ES-I3 (cell line): ENCODE measurements around the gene PCYT1A.
"Not testable (repeated sequence)": the region's sequence is repeated elsewhere in the genome, so short reads cannot be mapped to it uniquely, and the experiment has no call there.

Source experiments
- H3K36me3 ChIP-seq: 2 replicates; pipeline ENCODE4 v1.6.1; 2013; ENCODE audit warnings: mild to moderate bottlenecking, low read length, control low read depth, moderate library complexity; ENCODE audit not compliant: insufficient read depth
- H3K4me1 ChIP-seq: 2 replicates; pipeline ENCODE4 v1.6.1; 2013; ENCODE audit warnings: mild to moderate bottlenecking, control low read depth, low read length; ENCODE audit not compliant: insufficient read depth
- H3K9ac ChIP-seq: 2 replicates; pipeline ENCODE4 v1.6.1; 2013; ENCODE audit warnings: low read depth, mild to moderate bottlenecking, low read length, moderate library complexity
- H3K9me3 ChIP-seq: 2 replicates; pipeline ENCODE4 v1.6.1; 2013; ENCODE audit warnings: mild to moderate bottlenecking, low read length, moderate library complexity; ENCODE audit not compliant: control insufficient read depth, insufficient read depth

The PCYT1A gene

DNA sequence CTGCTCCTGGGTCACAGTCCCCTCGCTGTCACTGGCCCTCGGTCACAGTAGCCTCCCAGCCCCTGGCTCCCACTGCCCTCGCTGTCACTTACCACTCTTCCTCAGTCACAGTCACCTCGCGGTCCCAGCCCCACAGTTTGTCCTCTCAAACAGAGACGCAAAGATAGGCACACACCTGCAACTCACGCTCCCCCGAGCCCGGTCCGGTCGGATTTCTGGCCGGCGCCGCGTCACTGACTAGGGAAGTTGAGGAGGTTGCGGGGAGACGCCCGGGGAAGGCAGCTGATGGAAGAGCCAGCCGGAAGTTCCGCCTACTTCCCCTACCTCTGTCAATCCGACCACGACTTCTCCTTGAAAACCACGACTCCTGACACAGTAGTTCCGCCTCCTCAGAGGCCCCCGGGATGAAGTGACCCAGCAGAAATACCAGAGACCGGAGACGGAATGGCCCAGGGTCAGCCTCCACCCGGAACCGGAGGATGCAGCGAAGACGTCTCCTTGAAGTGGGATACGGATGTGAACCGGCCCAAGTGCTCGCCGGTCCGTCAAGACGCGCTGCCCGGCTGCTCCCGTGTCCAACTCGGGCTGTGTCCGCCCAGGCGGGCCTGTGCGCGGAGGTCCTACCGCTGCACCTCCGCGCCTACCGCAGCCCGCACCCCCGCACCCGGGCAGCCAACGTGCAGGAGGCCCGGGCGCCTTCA, at the start of gene PCYT1A:
PCYT1A (minus strand) TSS at position 287 of the 701 bp plus-strand sequence. CDS start 17,195 bp downstream, outside the sequence.
- H3K36me3 ChIP-seq, result no peaks in the 10 kb centered on the region
- H3K9ac ChIP-seq, result peak within 1 kb of the TSS; percentile 78
- no peaks in the 10 kb centered on the region for H3K9me3 ChIP-seq
- peaks cover 16% of the 10 kb centered on the region; the same call in 1 of the 2 replicates for H3K4me1 ChIP-seq

DNA sequence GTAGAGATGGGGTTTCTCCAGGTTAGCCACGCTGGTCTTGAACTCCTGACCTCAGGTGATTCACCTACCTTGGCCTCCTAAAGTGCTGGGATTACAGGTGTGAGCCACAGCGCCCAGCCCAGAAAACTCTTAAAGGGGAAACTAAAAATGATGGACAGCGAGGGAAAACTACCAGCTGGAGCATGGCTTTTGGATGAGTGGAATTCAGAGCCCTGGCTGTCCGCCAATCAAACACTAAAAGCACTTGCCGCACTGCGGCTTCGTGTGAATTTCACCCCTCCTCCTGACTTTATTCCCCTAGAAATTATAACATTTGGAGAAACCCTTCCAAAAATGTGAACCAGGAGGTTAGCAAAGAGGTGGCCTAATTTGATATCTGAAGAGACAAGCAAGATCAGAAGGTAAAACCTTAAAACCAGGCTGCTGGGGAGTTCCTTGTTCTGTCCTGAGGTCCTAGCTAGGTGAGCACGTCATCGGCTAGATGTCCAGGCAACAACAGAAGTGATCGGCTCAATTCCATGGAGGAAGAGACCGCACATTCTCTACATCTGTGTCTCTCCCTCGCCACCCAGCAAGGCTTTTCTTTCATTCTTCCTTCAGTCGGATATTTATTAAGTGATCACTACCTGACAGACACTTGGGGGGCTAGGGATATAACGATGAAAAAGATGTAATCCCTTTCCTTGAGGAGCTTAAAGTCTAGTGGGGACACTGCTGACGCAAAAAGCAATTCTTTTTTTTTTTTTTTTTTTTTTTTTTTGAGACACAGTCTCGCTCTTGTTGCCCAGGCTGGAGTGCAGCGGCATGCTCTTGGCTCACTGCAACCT, 49.0 kb upstream of the PCYT1A start:
- H3K36me3 ChIP-seq, result no peaks in the 10 kb centered on the region
- H3K9ac ChIP-seq, result no peak overlapping the region
- H3K4me1 ChIP-seq, result peaks cover 15% of the 10 kb centered on the region; the same call in 1 of the 2 replicates
- no peaks in the 10 kb centered on the region for H3K9me3 ChIP-seq

DNA sequence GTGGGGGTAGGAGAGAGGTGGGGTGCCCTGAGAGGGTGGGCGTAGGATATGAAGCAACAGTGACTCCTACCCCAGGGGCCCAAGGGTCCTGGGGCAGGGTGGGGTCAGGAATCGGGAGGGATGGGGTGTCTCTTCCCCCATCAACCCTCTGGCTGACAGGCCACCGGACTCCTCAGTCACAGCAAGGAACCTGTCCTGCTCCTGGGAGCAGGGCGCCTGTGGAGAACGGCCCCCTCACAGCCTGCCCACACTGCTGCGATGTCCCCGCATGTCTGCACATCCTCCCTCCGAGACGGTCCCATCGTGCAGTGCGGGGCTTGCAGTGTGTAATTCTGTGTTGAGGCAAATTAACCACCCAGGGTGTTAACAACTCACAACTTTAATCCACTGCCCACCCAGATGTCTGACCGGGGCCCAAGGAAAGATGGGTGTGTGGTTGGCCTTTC, 48.0 kb upstream of the PCYT1A start:
- no peaks in the 10 kb centered on the region for H3K9me3 ChIP-seq
- peaks cover 14% of the 10 kb centered on the region; the same call in 1 of the 2 replicates for H3K4me1 ChIP-seq
- H3K36me3 ChIP-seq, result no peaks in the 10 kb centered on the region
- no peak overlapping the region for H3K9ac ChIP-seq

DNA sequence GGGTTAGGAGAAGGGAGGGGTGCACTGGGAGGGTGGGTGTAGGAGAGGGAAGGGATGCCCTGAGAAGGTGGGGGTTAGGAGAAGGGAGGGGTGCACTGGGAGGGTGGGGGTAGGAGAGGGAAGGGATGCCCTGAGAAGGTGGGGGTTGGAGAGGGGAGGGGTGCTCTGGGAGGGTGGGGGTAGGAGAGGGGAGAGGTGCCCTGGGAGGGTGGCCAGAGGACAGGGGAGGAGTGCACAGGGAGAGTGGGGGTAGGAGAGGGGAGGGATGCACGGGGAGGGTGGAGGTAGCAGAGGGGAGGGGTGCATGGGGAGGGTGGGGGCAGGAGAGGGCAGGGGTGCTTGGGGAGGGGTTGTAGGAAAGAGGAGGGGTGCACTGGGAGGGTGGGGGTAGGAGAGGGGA, 47.5 kb upstream of the PCYT1A start:
- Histone ChIP-seq H3K4me1 (peaks cover 8% of the 10 kb centered on the region; the same call in 1 of the 2 replicates), H3K9ac (no peak overlapping the region), H3K36me3 (no peaks in the 10 kb centered on the region), H3K9me3 (no peaks in the 10 kb centered on the region)

DNA sequence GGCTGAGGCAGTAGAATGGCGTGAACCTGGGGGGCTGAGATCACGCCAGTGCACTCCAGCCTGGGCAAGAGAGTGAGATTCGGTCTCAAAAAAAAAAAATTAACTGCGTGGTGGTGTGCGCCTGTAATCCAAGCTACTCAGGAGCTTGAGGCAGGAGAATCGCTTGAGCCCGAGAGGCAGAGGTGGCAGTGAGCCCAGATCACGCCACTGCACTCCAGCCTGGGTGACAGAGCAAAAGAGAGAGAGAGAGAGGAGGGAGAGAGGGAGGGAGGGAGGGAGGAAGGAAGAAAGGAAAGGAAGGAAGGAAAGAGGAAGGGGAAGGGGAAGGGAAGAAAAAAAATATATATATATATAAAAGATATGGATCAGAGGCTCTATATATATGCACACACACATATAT, 44.6 kb upstream of the PCYT1A start:
- H3K36me3 ChIP-seq, result no peaks in the 10 kb centered on the region
- no peaks in the 10 kb centered on the region for H3K9me3 ChIP-seq
- H3K4me1 ChIP-seq, result peaks cover 3% of the 10 kb centered on the region; the same call in 1 of the 2 replicates
- no peak overlapping the region for H3K9ac ChIP-seq

DNA sequence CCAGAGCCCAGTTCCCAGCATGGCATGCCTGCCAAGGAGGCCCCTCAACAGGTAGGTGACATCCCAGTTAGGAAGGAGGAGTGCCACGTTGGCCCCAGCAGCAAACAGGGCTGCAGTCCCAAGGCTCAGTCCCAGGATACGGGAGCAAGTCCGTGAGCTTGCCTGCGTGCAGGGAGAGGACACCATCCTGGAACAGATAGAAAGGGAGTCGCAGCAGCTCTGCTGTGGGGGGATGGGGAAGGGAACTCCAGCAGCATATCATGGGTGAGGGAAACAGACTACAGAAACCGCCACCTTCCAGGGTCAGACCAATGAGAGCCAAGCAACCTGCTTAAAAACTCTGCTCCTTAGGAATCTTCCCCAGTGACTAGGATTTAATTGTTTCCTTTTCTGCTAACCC, 39.9 kb upstream of the PCYT1A start:
- Histone ChIP-seq H3K9ac (no peak overlapping the region), H3K36me3 (no peaks in the 10 kb centered on the region), H3K9me3 (no peaks in the 10 kb centered on the region), H3K4me1 (no peaks in the 10 kb centered on the region; the same call in 1 of the 2 replicates)

DNA sequence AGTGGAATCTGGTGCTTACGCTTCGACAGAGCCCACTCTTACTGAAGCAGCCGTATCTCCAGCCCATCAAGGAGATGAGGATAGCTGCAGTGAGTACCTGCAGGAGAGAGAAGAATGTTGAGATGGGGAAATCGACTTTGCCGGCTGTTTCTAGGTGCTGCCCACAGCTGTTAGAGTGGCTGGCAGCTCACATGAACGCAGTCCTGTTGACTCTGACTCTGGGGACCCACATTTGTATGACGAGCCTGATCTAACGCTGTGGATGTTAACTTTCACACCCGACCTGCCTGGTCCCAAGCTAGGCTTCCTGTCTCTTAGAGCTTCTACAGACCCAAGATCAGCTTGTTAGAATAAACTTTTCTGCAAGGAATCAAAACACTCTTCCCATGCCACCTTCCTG, 39.4 kb upstream of the PCYT1A start:
- Histone ChIP-seq H3K36me3 (no peaks in the 10 kb centered on the region), H3K9me3 (no peaks in the 10 kb centered on the region), H3K9ac (no peak overlapping the region), H3K4me1 (no peaks in the 10 kb centered on the region; the same call in 1 of the 2 replicates)

DNA sequence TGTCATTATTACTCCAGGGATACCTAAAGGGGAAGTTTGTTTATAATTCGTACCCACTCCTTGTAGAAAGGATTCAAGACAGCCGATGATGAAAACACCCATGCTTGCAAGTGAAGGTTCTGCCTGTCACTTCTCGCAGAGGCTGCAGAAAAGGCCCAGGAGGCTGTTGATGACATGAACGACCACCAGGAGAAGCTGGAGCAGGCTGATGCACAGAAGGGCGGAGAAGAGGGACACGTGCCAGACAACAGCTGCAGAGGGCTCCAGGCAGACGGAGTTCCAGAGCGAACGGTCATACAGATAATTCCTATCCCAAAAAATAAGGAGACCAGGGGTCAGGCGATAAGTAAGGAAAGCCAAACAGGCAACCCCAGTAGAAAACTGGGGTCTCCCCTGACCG, 36.2 kb upstream of the PCYT1A start:
- no peaks in the 10 kb centered on the region for H3K9me3 ChIP-seq
- H3K36me3 ChIP-seq, result no peaks in the 10 kb centered on the region
- no peaks in the 10 kb centered on the region; the same call in 1 of the 2 replicates for H3K4me1 ChIP-seq
- no peak overlapping the region for H3K9ac ChIP-seq

DNA sequence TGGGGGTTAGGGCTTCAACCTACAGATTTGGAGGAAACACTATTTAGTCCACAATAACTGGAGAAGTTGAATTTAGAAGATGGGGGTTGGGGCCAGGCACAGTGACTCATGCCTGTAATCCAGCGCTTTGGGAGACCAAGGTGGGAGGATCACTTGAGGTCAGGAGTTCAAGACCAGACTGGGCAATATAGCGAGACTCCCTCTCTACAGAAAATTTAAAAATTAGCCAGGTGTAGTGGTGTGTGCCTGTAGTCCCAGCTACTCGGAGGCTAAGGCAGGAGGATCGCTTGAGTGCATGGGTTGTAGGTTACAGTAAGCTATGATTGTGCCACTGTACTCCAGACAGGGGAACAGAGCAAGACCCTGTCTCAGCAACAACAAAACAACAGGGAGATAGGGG, 35.5 kb upstream of the PCYT1A start:
- Histone ChIP-seq H3K36me3 (no peaks in the 10 kb centered on the region), H3K9me3 (no peaks in the 10 kb centered on the region), H3K9ac (no peak overlapping the region), H3K4me1 (no peaks in the 10 kb centered on the region; the same call in 1 of the 2 replicates)

DNA sequence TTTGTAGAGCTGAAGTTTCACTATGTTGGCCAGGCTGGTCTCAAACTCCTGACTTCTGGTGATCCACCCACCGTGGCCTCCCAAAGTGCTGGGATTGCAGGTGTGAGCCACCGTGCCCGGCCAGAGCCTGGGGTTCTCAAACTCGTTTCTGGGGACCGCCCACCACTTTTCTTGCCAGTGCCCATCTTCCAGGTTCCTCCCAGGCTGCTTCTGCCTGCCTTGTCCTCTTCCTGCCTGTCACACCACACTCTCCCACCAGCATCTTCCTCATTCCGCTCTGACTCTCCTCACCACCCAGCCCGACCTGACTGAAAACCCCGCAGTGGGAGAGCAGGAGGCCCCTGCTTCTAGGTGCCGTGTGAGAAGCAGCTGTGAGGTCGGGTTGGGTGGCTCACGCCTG, 33.6 kb upstream of the PCYT1A start:
- Histone ChIP-seq H3K9ac (no peak overlapping the region), H3K4me1 (no peaks in the 10 kb centered on the region), H3K36me3 (no peaks in the 10 kb centered on the region), H3K9me3 (no peaks in the 10 kb centered on the region)

DNA sequence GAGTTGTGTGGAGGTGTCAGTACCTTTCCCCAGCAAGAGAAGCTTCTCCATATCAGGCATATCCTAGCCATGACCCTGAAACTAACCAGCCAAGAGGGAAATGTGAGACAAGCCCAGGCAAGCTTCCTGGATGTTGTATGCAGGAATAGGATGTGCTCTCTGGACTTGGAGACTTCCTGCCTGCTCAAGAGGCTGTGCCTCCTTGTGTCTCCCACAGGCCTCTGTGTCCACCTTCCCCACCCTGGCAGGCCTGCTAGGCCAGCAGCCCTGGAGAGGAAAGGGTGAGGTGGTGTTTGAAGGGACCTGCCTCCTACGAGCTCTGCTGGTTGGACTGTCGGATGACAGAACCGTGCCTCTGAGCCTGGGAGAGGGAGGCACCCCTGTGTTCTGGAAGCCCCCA, 32.6 kb upstream of the PCYT1A start:
- Histone ChIP-seq H3K9ac (no peak overlapping the region), H3K9me3 (no peaks in the 10 kb centered on the region), H3K4me1 (no peaks in the 10 kb centered on the region), H3K36me3 (no peaks in the 10 kb centered on the region)

DNA sequence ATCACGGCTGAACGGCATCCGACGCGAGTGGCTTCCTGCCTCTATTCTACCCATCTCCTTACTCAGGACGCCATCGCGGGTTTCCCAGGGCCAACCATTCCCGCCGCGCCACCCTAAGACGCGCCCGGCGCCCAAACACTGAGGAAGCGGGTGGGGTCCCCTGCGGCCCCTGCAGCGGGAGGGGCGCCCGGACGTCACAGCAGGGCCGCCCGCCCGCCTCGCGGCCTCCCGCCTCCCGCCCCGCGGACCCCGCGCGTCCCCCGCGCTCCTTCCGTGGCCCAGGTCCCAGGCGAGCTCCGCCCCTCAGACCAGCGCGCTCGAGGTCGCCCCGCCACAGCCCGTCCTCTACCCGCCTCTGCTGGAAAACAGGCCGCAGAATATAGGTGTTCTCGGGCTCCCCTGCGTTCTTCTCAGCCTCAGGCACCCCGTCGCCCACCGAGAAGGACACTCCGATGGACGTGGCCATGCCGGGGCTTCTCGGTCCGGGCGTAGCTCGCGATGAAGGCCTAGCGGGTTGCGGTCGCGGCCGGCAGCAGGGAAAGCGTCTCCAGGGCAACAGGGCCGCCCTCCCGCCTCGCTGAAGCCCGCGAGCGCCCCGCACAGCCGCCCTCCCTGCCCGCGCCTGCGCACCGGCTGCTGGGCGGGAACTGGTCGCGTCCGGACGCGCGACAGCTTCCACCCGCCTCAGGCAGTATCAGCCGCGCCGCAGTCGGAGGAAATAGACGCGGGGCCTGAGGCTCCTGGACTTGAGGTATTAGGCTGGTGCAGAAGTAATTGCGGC, 30.4 kb upstream of the PCYT1A start, which contains the start of gene DYNLT2B:
DYNLT2B (minus strand) TSS at position 554 of the 781 bp plus-strand sequence; CDS start at position 466, 88 bp downstream.
- Histone ChIP-seq H3K9me3 (no peaks in the 10 kb centered on the region), H3K9ac (peak within 1 kb of the TSS; percentile 97), H3K36me3 (no peaks in the 10 kb centered on the region), H3K4me1 (no peaks in the 10 kb centered on the region)

DNA sequence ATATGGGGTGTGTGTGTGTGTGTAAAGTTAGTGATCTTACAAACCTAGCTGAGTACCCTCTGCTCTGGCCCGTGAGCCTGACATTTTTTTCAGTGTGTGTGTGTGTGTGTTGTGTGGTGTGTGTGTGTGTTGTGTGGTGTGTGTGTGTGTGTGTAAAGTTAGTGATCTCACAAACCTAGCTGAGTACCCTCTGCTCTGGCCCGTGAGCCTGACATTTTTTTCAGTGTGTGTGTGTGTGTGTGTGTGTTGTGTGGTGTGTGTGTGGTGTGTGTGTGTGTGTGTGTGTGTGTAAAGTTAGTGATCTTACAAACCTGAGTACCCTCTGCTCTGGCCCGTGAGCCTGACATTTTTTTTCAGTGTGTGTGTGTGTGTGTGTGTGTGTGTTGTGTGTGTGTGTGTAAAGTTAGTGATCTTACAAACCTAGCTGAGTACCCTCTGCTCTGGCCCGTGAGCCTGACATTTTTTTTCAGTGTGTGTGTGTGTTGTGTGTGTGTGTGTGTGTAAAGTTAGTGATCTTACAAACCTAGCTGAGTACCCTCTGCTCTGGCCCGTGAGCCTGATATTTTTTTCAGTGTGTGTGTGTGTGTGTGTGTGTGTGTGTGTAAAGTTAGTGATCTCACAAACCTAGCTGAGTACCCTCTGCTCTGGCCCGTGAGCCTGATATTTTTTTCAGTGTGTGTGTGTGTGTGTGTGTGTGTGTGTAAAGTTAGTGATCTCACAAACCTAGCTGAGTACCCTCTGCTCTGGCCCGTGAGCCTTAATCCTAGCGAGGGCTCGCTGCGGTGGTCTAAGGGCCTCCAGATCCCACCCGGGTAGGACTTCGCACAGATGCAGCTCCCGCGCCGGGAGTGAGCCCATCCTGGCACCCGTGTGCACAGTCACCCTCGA, 29.5 kb upstream of the PCYT1A start:
- H3K9me3 ChIP-seq, H3K36me3 ChIP-seq, H3K4me1 ChIP-seq: not testable (repeated sequence)
- H3K9ac ChIP-seq, result peak overlapping the region; percentile 97
